ENCODE results near the gene ENO1. TPM values are rescaled to one million over a fixed set of nuclear protein-coding genes. Genes with fewer than 3 reads are reported as not detected.
"Not testable (repeated sequence)": the region's sequence is repeated elsewhere in the genome, so short reads cannot be mapped to it uniquely, and the experiment has no call there.

Gene ENO1
- total RNA-seq, 1 donor from 2014 or later, result 1,154 TPM

DNA sequence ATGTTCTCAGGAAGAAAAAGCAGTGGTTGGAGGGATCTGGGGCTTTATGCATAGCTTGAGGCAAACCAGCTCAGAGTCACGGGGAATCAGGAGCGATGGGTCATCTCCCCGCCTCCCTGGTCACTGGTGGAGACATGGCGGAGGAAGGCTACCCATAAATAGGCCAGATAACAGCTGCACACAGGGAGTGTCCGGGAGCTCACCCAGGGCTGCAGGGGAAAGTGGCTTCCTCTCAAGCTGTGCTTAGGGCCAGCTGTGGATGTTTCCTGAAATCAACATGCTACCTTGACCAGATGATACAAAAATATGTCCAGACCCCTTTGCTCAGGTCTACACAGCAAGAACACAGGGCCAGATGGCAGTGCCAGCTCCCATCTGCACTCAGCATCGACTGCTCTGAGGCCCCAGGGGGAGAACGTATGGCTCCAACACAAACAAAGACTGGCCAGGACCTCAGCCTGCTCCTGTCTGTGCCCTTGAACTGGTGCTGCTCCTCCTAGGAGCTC is 33.9 kb downstream of the ENO1 start:
- no peak for TF ChIP-seq CTCF (IDR thresholded peaks at IDR 0.05)
- Mint-ChIP-seq H3K4me3 (ENCODE audit: unreplicated experiment) (no peak overlapping the region), H3K36me3 (ENCODE audit: low read depth) (no peaks in the 10 kb centered on the region), H3K9me3 (ENCODE audit: low read depth) (no peaks in the 10 kb centered on the region), H3K4me1 (ENCODE audit: low read depth) (peaks cover 15% of the 10 kb centered on the region), H3K27ac (ENCODE audit: unreplicated experiment) (no peak overlapping the region), H3K27me3 (ENCODE audit: low read depth) (no peaks in the 10 kb centered on the region)
- no peak for DNase-seq (ENCODE audit: low spot score)

DNA sequence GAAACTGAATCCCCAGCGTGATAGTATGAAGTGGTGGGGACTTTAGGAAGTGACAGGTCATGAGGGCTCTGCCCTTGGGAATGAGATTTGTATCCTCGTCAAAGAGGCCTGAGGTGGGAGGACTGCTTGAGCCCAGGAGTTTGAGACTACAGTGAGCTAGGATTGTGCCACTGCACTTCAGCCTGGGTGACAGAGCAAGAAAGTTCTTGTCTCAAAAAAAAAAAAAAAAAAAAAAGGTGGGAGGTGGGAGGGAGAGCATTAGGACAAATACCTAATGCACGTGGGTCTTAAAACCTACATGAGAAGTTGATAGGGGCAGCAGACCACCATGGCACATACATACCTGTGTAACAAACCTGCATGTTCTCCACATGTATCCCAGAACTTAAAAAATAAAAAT is 37.1 kb downstream of the ENO1 start:
- no peak for TF ChIP-seq CTCF (IDR thresholded peaks at IDR 0.05)

GRCh38 chr1:8839990-8840389 is 38.5 kb downstream of the ENO1 start:
- H3K4me3 Mint-ChIP-seq (ENCODE audit: unreplicated experiment), result no peak overlapping the region
- TF ChIP-seq CTCF (IDR thresholded peaks at IDR 0.05), result no peak
- no peaks in the 10 kb centered on the region for H3K27me3 Mint-ChIP-seq (ENCODE audit: low read depth)
- no peaks in the 10 kb centered on the region for H3K9me3 Mint-ChIP-seq (ENCODE audit: low read depth)
- no peak overlapping the region for H3K27ac Mint-ChIP-seq (ENCODE audit: unreplicated experiment)
- DNase-seq (ENCODE audit: low spot score), result no peak
- H3K4me1 Mint-ChIP-seq (ENCODE audit: low read depth), result peaks cover 13% of the 10 kb centered on the region
- no peaks in the 10 kb centered on the region for H3K36me3 Mint-ChIP-seq (ENCODE audit: low read depth)

More for the DNA sequence above, 37.1 kb downstream of the ENO1 start:
- Mint-ChIP-seq H3K4me1 (ENCODE audit: low read depth) (peaks cover 9% of the 10 kb centered on the region), H3K4me3 (ENCODE audit: unreplicated experiment) (no peak overlapping the region), H3K36me3 (ENCODE audit: low read depth) (no peaks in the 10 kb centered on the region), H3K9me3 (ENCODE audit: low read depth) (no peaks in the 10 kb centered on the region), H3K27ac (ENCODE audit: unreplicated experiment) (no peak overlapping the region), H3K27me3 (ENCODE audit: low read depth) (no peaks in the 10 kb centered on the region)
- no peak for DNase-seq (ENCODE audit: low spot score)

DNA sequence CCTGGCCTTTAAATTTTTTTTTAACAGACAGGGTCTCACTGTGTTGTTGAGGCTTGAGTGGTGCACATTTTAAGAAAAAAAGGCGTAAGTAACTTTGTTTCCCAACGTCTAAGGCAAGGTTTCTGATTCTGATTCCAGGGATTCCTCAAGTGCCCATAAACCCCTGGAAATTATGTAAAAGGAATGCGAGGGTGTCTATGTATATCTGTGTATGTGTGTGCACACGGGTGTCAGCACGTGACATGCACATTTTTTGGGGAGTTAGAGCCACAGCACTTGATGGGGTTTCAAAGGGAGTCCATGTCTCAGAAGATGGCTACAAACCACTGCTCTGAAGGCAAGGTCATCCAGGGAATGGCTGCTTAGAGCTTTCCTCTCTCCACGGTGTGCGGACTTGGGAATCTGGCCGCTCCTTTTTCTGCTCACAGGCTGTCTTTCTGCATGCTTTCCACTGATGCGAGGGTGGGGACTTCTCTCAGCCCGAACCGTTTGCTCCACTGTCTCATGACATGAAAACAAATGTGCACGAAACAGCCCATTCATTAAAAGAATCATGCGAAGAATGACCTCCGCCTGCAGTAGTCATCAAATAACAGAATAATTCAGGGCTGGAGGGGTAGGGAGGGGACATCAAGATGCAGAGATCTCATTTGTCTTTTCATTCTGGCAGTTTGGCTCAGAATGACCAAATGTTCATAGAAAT is 42.4 kb downstream of the ENO1 start:
- H3K4me3 Mint-ChIP-seq (ENCODE audit: unreplicated experiment), result no peak overlapping the region
- H3K36me3 Mint-ChIP-seq (ENCODE audit: low read depth), result no peaks in the 10 kb centered on the region
- no peak overlapping the region for H3K27ac Mint-ChIP-seq (ENCODE audit: unreplicated experiment)
- H3K4me1 Mint-ChIP-seq (ENCODE audit: low read depth), result peaks cover 3% of the 10 kb centered on the region
- no peak for TF ChIP-seq CTCF (IDR thresholded peaks at IDR 0.05)
- no peak for DNase-seq (ENCODE audit: low spot score)
- no peaks in the 10 kb centered on the region for H3K27me3 Mint-ChIP-seq (ENCODE audit: low read depth)
- no peaks in the 10 kb centered on the region for H3K9me3 Mint-ChIP-seq (ENCODE audit: low read depth)

GRCh38 chr1:8831340-8831739 is 47.1 kb downstream of the ENO1 start:
- TF ChIP-seq CTCF (IDR thresholded peaks at IDR 0.05), result peak; percentile 69
- Mint-ChIP-seq H3K9me3 (ENCODE audit: low read depth) (no peaks in the 10 kb centered on the region), H3K27ac (ENCODE audit: unreplicated experiment) (no peak overlapping the region), H3K36me3 (ENCODE audit: low read depth) (no peaks in the 10 kb centered on the region), H3K4me3 (ENCODE audit: unreplicated experiment) (no peak overlapping the region), H3K4me1 (ENCODE audit: low read depth) (peaks cover 3% of the 10 kb centered on the region), H3K27me3 (ENCODE audit: low read depth) (no peaks in the 10 kb centered on the region)
- no peak for DNase-seq (ENCODE audit: low spot score)

DNA sequence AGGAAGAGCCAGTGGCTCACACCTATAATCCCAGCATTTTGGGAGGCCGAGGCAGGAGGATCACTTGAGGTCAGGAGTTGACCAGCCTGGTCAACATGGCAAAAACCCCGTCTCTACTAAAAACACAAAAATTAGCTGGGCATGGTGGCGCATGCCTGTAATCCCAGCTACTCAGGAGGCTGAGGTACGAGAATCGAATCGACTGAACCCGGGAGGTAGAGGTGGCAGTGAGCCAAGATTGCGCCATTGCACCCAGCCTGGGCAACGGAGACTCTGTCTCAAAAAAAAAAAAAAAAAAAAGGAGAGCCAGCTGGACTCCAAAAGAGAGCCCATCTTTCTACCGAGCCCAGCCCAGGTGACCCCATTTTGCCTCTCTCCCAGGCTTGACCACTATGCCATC is 47.8 kb downstream of the ENO1 start:
- not testable (repeated sequence) for DNase-seq (ENCODE audit: low spot score); H3K27ac Mint-ChIP-seq (ENCODE audit: unreplicated experiment); H3K4me1 Mint-ChIP-seq (ENCODE audit: low read depth); H3K36me3 Mint-ChIP-seq (ENCODE audit: low read depth); H3K4me3 Mint-ChIP-seq (ENCODE audit: unreplicated experiment); H3K27me3 Mint-ChIP-seq (ENCODE audit: low read depth); H3K9me3 Mint-ChIP-seq (ENCODE audit: low read depth)
